Right renal cortex interstitium (tissue), 3 donors: ENCODE data around the gene PTGES. TPM values are rescaled to one million over a fixed set of nuclear protein-coding genes. Genes with fewer than 3 reads are reported as not detected.

Source experiments
- DNase-seq, 3 donors: peaks; one replicate each; pipeline ENCODE4 v3.0.0-alpha.2; 2013; ENCODE audit warnings: low read depth in 3 of 3, low spot score in 2 of 3
- polyA plus RNA-seq, 3 donors: library from polyadenylated mRNA; unstranded; fragments of 120-200 nt; gene quantifications; one replicate each; pipeline ENCODE4 v1.2.1, GENCODE V29; 2013; ENCODE audit not compliant: insufficient read length in 3 of 3

Gene PTGES
- polyA plus RNA-seq, 3 donors = 3.7 to 5.3 (median 5.1) TPM

DNA sequence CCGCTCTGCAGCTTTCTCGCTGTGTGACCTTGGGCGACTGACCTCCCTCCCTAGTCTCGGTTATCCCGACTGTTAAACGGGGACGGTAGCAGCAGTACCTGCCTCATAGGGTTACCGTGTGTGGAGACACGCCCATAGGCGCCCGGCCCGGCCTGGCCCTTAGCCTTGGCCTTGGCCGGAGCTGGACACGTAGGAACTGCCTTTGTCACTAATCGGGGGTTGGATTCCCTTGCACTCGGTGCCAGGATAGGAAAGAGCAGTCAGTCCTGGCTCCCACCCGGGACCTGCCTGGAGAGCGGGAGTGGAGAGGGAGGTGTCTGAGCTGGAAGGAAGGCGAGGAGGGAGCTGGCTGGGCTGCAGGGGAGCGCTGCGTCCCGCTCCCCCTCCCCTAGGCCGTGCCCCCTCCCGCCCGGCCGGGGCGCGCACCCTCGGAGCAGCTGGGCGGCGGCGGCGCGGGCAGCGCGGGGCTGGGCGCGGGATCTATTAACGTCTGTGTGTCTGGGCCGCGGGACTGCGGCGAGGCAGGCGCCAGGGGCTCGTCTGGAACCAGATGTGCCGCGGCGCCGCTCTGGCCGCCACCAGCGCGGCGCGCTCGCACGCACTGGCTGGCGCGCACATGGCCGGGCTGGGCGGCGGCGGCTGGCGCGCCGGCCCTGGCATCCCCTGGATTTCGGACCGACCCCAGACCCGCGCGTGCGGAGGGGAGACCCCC lies 55.7 kb downstream of the PTGES start:
- DNase-seq = no peak

DNA sequence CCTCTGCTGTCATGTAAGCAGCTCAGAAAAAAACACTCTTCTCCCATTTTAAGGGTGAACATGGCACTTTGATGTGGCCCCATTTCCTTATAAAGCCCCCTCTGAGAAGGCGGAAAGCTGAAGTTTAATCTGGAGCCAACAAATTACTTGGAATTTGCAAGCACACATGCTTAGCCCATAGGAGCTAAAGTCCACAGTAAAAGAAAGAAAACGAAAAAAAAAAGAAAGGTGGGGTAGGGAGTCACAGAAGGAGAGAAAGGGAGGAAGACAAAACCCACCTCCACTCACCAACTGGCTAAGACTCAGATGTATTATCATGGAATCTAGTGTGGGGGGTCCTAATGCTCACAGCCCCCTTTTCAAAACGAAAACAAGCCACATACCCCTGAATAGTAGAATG lies 57.0 kb downstream of the PTGES start:
- no peak for DNase-seq

- no peak for DNase-seq
Measured at GRCh38 chr9:129694243-129694646, 58.6 kb downstream of the PTGES start.

- no peak for DNase-seq
Measured at GRCh38 chr9:129693741-129694140, 59.1 kb downstream of the PTGES start.

DNA sequence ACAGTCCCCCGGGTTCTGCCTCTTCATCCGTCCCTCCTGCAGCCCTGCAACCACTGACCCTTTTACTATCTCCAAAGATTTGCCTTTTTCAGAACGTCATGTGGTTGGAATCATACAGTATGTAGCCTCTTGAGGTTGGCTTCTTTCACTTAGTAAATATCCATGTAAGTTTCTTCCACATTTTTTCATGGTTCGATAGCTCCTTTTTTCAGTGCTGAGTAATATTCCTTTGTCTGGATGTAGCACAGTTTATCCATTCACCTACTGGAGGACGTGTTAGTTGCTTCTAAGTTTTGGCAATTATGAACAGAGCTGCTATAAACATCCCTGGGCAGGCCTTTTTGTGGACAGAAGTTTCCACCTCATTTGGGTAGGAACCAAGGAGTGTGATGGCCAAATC lies 60.3 kb downstream of the PTGES start:
- DNase-seq = no peak

Other genes starting within 250 kb of the PTGES start
- gene C9orf50, start 131.9 kb downstream of the PTGES start, polyA plus RNA-seq = under 1 TPM; 0.34 to 0.57 (median 0.35) TPM
- 10 to 100 TPM; 32.0 to 35.3 (median 32.5) TPM for gene NTMT1, start 126.9 kb downstream of the PTGES start, polyA plus RNA-seq
- gene ASB6, start 110.9 kb downstream of the PTGES start, polyA plus RNA-seq = 10 to 100 TPM; 14.2 to 17.0 (median 16.5) TPM
- gene PRRX2, start 87.4 kb downstream of the PTGES start, polyA plus RNA-seq = under 1 TPM; 0.85 to 1.00 (median 0.92) TPM
- 10 to 100 TPM; 18.4 to 20.8 (median 20.0) TPM for gene TOR1B, start 50.1 kb upstream of the PTGES start, polyA plus RNA-seq
- 10 to 100 TPM; 43.9 to 45.0 (median 44.1) TPM for gene TOR1A, start 71.1 kb upstream of the PTGES start, polyA plus RNA-seq
- 10 to 100 TPM; 85.9 to 97.0 (median 96.4) TPM for gene C9orf78, start 82.2 kb upstream of the PTGES start, polyA plus RNA-seq
- 10 to 100 TPM; 16.4 to 19.3 (median 16.8) TPM for gene USP20, start 82.4 kb upstream of the PTGES start, polyA plus RNA-seq